Measurements from ENCODE around the gene LRRC45.

Gene LRRC45

GRCh38 chr17:82014971-82015310 is 8.2 kb upstream of the LRRC45 start:
- H3K9ac ChIP-seq (ENCODE audit: low read length) = no peak overlapping the region
- no peak overlapping the region for H3K4me3 ChIP-seq (ENCODE audit: insufficient read depth, low read length, poor library complexity, severe bottlenecking)

GRCh38 chr17:82015311-82015971 is 7.7 kb upstream of the LRRC45 start:
- H3K4me2 ChIP-seq (ENCODE audit: low read depth, low read length, poor library complexity, severe bottlenecking) = no peak overlapping the region
- H3K27me3 ChIP-seq (ENCODE audit: low read length) = no peaks in the 10 kb centered on the region
- no peaks in the 10 kb centered on the region for H4K20me1 ChIP-seq (ENCODE audit: low read depth, low read length)
- no peak overlapping the region for H3K9ac ChIP-seq (ENCODE audit: low read length)
- TF ChIP-seq CTCF (IDR thresholded peaks at IDR 0.05; ENCODE audit: insufficient read depth, low read length, poor library complexity, severe bottlenecking) (no peak), EZH2phosphoT487 (conservative IDR thresholded peaks at IDR 0.05; ENCODE audit: low read length) (no peak)
- no peaks in the 10 kb centered on the region for H3K79me2 ChIP-seq (ENCODE audit: insufficient read depth, low read length)
- H3K27ac ChIP-seq (ENCODE audit: low read depth, low read length) = no peak overlapping the region
- no peaks in the 10 kb centered on the region for H3K9me2 ChIP-seq (replicated peaks; ENCODE audit: insufficient read depth, low read length)
- H2AFZ ChIP-seq (ENCODE audit: low read depth, low read length, severe bottlenecking) = no peak overlapping the region
- H3K36me3 ChIP-seq (ENCODE audit: low read length) = no peaks in the 10 kb centered on the region
- H3F3A ChIP-seq (ENCODE audit: insufficient read depth) = no peaks in the 10 kb centered on the region
- H3K4me3 ChIP-seq (ENCODE audit: insufficient read depth, low read length, poor library complexity, severe bottlenecking) = no peak overlapping the region
- no peaks in the 10 kb centered on the region for H3K9me3 ChIP-seq (ENCODE audit: insufficient read depth, low read length)

More at GRCh38 chr17:82014971-82015310, 8.2 kb upstream of the LRRC45 start:
- Histone ChIP-seq H3K27ac (ENCODE audit: low read depth, low read length) (no peak overlapping the region), H4K20me1 (ENCODE audit: low read depth, low read length) (no peaks in the 10 kb centered on the region), H3K9me2 (replicated peaks; ENCODE audit: insufficient read depth, low read length) (no peaks in the 10 kb centered on the region), H3K4me2 (ENCODE audit: low read depth, low read length, poor library complexity, severe bottlenecking) (no peak overlapping the region), H2AFZ (ENCODE audit: low read depth, low read length, severe bottlenecking) (no peak overlapping the region), H3K9me3 (ENCODE audit: insufficient read depth, low read length) (no peaks in the 10 kb centered on the region), H3K27me3 (ENCODE audit: low read length) (no peaks in the 10 kb centered on the region), H3K79me2 (ENCODE audit: insufficient read depth, low read length) (no peaks in the 10 kb centered on the region), H3K36me3 (ENCODE audit: low read length) (no peaks in the 10 kb centered on the region), H3F3A (ENCODE audit: insufficient read depth) (no peaks in the 10 kb centered on the region)
- TF ChIP-seq EZH2phosphoT487 (conservative IDR thresholded peaks at IDR 0.05; ENCODE audit: low read length) (no peak), CTCF (IDR thresholded peaks at IDR 0.05; ENCODE audit: insufficient read depth, low read length, poor library complexity, severe bottlenecking) (no peak)

GRCh38 chr17:82016061-82016874 is 6.8 kb upstream of the LRRC45 start:
- H4K20me1 ChIP-seq (ENCODE audit: low read depth, low read length) = no peaks in the 10 kb centered on the region
- no peak overlapping the region for H3K4me3 ChIP-seq (ENCODE audit: insufficient read depth, low read length, poor library complexity, severe bottlenecking)
- TF ChIP-seq EZH2phosphoT487 (conservative IDR thresholded peaks at IDR 0.05; ENCODE audit: low read length) = no peak
- no peak for TF ChIP-seq CTCF (IDR thresholded peaks at IDR 0.05; ENCODE audit: insufficient read depth, low read length, poor library complexity, severe bottlenecking)
- H3K27me3 ChIP-seq (ENCODE audit: low read length) = no peaks in the 10 kb centered on the region
- no peak overlapping the region for H2AFZ ChIP-seq (ENCODE audit: low read depth, low read length, severe bottlenecking)
- H3K9me2 ChIP-seq (replicated peaks; ENCODE audit: insufficient read depth, low read length) = no peaks in the 10 kb centered on the region
- no peak overlapping the region for H3K4me2 ChIP-seq (ENCODE audit: low read depth, low read length, poor library complexity, severe bottlenecking)
- H3K27ac ChIP-seq (ENCODE audit: low read depth, low read length) = no peak overlapping the region
- H3K9me3 ChIP-seq (ENCODE audit: insufficient read depth, low read length) = no peaks in the 10 kb centered on the region
- peaks cover 1% of the 10 kb centered on the region; the same call in 1 of the 2 replicates for H3K79me2 ChIP-seq (ENCODE audit: insufficient read depth, low read length)
- no peaks in the 10 kb centered on the region for H3F3A ChIP-seq (ENCODE audit: insufficient read depth)
- H3K9ac ChIP-seq (ENCODE audit: low read length) = no peak overlapping the region
- no peaks in the 10 kb centered on the region for H3K36me3 ChIP-seq (ENCODE audit: low read length)
